HG02840 (cell line): ENCODE results near the gene TXNDC15.

Experiments
- ATAC-seq: cut with Tn5 transposase; IDR thresholded peaks from one replicate; pipeline ENCODE4 v1.9.1; 2021; ENCODE audit warnings: mild to moderate bottlenecking, moderate library complexity, moderate number of reproducible peaks; ENCODE audit not compliant: unreplicated experiment, low FRiP score

The TXNDC15 gene

DNA sequence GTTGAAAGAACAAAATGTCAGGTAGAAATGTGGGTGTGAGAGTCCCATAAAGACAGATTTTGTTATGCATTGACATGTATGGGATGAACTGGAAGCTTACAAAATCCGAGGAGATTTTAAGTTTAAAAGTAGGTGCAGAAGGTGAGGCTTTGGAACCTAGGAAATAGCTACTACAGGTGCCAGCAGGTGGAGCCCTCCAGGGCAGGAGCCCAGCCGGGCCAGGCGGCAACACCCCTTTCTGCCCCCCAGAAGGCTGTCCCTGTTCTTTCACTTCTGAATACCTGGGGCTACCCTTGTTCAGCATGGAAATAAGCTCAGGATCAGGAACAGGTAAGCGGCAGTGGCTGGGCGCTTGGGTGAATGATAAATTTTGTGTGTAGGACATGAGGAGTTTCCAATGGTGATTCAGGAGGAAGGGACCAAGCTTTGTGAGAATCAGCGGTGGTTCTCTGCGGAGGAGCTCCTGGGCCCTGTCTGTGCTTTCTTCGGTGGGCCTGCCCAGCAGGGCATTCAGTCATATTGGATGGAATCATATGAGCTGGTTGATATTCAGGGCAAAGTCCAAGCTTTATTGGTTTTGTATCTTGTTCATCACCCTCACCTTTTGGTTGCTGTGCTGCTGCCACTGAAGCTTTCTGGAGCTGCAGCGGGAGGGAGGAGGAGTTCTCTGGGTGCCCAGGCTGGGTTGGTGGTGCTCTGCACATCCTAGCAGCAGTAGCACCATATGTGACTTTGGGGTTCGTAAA, 43.1 kb downstream of the TXNDC15 start:
- no peak for ATAC-seq

- ATAC-seq, result no peak
These were observed 44.7 kb downstream of the TXNDC15 start for GRCh38 chr5:134918861-134919260.

- ATAC-seq, result no peak
These were observed 46.8 kb downstream of the TXNDC15 start for GRCh38 chr5:134920848-134921575.

DNA sequence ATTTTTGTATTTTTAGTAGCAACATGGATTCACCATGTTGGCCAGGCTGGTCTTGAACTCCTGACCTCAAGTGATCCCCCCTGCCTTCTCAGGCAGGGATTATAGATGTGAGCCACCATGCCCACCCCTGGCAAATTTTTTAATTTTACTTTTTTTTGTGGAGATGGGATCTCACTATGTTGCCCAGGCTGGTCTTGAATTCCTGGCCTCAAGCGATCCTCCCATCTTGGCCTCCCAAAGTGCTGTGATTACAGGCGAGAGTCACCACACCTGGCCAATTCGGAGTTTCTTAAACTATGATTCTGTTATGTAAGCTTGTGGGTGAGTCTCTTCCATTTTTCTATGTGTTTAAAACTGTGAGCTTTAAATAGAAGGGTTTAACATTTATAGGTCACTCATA, 58.3 kb downstream of the TXNDC15 start:
- ATAC-seq, result no peak

DNA sequence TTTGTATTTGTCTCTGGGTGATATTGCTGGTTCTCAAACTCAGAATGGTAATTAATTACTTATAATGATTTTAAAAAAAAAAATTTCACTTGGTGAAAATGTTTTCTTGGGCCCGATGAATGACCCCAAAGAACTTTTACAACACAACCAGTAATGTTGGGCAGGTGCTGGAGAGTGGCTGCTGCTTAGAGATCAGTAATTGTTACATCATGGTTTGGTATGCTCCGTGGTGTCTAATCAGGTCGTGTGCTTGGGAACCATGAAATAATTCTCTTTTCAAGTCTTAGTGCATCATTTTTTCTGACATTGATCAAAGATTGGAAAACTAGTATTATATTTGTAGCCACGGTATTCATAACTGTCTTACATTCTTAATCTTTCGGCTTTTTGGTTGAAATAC, 60.0 kb downstream of the TXNDC15 start:
- ATAC-seq, result no peak

GRCh38 chr5:134935711-134936602, 61.8 kb downstream of the TXNDC15 start:
- ATAC-seq, result no peak

DNA sequence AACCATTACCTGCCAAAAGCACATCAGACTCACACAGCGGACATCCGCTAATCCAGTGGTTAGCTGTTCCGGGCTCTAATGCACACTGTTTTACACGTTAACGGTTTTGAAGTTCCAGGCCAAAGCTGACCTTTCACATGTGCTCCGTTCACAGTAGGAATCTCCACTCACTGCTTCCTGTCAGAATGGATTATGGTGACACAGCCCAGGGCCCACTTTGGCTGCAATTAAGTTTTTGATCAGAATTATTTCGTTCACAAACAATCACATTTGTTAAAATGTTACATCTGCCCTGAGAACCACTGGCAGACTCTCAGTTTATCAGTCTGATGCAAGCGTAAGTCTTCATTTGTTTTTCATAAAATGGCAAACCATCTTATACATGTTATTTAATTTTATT, 63.4 kb downstream of the TXNDC15 start:
- ATAC-seq, result no peak

- ATAC-seq, result no peak
These were observed 63.9 kb downstream of the TXNDC15 start for GRCh38 chr5:134938030-134938429.

- no peak for ATAC-seq
These were observed 65.3 kb downstream of the TXNDC15 start for GRCh38 chr5:134939500-134939899.

- no peak for ATAC-seq
These were observed 69.4 kb downstream of the TXNDC15 start for GRCh38 chr5:134943547-134943946.

GRCh38 chr5:134944630-134945029, 70.5 kb downstream of the TXNDC15 start:
- no peak for ATAC-seq

- ATAC-seq, result no peak
These were observed 70.9 kb downstream of the TXNDC15 start for GRCh38 chr5:134945041-134945440.

DNA sequence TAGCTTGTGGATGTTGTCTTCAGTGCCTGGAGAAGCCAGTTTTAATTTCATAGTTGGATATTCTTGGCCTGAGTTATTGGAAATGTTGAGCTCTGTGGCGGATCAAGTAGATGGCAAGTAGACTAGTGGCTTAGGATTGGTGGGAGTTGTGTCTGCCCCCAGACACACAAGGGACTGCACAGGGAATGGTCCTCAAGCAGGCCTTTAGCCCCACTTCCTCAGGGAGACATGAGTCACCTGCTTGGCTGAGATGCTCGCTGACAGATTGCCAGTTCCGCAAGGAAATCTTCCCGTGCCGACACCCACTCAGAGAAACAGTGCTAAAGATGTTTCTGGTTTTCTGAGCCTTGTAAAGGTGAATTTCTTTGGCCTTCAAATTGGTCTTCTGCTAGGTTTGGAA, 74.7 kb downstream of the TXNDC15 start:
- ATAC-seq, result no peak

DNA sequence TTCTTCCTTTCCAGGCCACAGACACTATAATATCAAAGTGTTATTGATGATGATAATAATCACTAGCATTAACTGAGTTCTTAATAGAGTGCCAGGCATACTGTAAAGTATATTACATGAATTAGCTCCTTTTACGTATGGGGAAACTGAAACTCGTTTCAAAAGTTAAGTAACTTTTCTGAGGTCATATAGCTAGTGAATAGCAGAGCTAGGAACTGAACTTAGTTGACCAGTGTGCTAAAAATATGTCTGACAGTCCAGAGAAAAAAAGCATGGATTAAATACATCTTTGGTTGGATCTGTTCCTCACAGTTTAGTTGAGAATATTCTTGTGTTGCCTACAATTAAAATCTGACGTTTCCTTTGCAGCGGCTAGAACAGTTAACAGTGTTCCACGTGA, 75.1 kb downstream of the TXNDC15 start:
- ATAC-seq, result no peak
